ENCODE data around the gene ITGB2. TPM values are rescaled to one million over a fixed set of nuclear protein-coding genes. Genes with fewer than 3 reads are reported as not detected.

ITGB2 gene
- total RNA-seq, 6 experiments from 2014 or later, result 12.9 to 61.8 (median 36.6) TPM

DNA sequence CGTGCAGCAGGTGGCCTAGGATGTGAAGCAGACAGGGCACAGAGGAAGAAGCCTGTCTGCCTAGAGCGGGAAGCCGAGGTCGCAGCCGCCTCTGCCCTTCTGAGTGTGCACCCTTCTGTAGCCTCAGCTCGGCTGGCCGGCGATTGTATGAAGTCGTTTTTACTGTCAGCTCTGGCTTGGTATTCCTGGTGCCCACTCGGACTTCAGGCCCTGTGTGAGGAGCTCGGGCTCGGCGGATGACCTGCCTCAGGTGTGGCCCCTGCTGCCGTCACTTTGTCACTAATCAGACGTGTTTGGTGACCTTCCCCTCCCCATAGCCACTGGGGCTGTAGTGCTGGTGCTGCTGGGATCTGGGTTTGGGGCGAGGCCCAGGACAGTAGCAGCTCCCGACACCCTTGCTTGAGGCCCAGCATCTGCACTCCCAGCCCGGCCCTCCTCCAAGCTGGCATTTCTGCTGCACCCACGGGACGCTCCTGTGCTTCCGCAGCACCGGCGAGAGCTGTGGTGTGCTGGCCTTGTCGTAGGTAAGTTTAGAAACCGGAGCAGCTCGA is 37.3 kb upstream of the ITGB2 start:
- WGBS (ENCODE audit: insufficient coverage, low coverage, low lambda C conversion rate, missing lambda C conversion rate), result 95% methylated on average over 4 of the region's 26 CpGs
- H3K27ac ChIP-seq, result peak overlapping the region in 2 of 3 donors; percentile 59 to 60
- H3K36me3 ChIP-seq, result no peaks in the 10 kb centered on the region
- peaks cover 0 to 17% (median 4%) of the 10 kb centered on the region in 4 donors for H3K4me1 ChIP-seq
- no peak for ATAC-seq
- no peaks in the 10 kb centered on the region for H3K27me3 ChIP-seq
- no peak overlapping the region for H3K4me3 ChIP-seq
- no peaks in the 10 kb centered on the region for H3K9me3 ChIP-seq
- TF ChIP-seq POLR2A (IDR thresholded peaks at IDR 0.05), result no peak
- DNase-seq, result peak in 1 of 3 donors; percentile 56
- intact Hi-C loops (cut with DNase I), result no loop called here

DNA sequence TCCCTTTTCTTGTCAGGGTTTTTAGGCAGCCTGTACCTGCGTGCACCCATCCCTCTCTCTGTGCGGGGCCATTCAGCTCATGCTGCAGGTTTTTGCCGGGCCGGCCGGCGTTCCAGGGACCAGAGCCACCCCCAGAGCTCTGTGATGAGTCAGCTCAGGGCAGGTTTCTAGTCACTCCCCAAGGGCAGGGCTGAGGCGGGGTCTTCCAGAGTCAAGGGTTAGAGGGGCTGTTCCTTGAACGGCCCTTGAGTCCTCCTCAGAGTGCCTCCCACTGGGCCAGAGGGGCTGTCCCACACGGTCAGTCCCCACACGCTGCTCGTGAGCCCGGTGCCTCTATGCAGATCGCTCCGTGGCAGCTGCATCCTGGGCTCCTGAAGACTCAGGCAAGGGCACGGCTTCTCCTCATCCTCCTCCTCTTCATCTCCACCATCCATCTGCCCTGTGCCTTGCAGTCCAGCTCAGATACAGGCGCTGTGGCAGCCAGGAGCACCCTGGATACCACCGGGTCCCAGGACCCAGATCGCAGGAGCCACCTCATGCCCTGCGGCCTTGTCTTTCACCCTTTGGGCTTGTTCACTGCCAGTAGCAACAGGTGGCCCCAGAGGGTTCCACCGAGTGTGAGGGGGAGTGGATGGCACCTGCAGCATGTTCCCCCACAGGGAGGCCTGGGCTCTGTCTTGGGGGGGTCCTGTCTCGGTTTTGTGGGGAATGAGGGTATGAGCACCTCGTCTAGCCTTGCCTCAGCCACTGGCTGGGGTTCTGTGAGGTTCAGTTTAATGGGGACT is 36.5 kb upstream of the ITGB2 start:
- 80% methylated on average over 1 of the region's 22 CpGs for WGBS (ENCODE audit: insufficient coverage, low coverage, low lambda C conversion rate, missing lambda C conversion rate)
- ATAC-seq (no peak), DNase-seq (peak in 1 of 3 donors; percentile 47)
- no peak overlapping the region for H3K27ac ChIP-seq
- intact Hi-C loops (cut with DNase I), result no loop called here
- H3K9me3 ChIP-seq, result no peaks in the 10 kb centered on the region
- H3K36me3 ChIP-seq, result no peaks in the 10 kb centered on the region
- TF ChIP-seq POLR2A (IDR thresholded peaks at IDR 0.05), result no peak
- TF ChIP-seq, protein P1, sequence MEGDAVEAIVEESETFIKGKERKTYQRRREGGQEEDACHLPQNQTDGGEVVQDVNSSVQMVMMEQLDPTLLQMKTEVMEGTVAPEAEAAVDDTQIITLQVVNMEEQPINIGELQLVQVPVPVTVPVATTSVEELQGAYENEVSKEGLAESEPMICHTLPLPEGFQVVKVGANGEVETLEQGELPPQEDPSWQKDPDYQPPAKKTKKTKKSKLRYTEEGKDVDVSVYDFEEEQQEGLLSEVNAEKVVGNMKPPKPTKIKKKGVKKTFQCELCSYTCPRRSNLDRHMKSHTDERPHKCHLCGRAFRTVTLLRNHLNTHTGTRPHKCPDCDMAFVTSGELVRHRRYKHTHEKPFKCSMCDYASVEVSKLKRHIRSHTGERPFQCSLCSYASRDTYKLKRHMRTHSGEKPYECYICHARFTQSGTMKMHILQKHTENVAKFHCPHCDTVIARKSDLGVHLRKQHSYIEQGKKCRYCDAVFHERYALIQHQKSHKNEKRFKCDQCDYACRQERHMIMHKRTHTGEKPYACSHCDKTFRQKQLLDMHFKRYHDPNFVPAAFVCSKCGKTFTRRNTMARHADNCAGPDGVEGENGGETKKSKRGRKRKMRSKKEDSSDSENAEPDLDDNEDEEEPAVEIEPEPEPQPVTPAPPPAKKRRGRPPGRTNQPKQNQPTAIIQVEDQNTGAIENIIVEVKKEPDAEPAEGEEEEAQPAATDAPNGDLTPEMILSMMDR (IDR thresholded peaks at IDR 0.05), result no peak
- H3K27me3 ChIP-seq, result no peaks in the 10 kb centered on the region
- H3K4me1 ChIP-seq, result peaks cover 0 to 17% (median 4%) of the 10 kb centered on the region in 4 donors
- H3K4me3 ChIP-seq, result no peak overlapping the region

DNA sequence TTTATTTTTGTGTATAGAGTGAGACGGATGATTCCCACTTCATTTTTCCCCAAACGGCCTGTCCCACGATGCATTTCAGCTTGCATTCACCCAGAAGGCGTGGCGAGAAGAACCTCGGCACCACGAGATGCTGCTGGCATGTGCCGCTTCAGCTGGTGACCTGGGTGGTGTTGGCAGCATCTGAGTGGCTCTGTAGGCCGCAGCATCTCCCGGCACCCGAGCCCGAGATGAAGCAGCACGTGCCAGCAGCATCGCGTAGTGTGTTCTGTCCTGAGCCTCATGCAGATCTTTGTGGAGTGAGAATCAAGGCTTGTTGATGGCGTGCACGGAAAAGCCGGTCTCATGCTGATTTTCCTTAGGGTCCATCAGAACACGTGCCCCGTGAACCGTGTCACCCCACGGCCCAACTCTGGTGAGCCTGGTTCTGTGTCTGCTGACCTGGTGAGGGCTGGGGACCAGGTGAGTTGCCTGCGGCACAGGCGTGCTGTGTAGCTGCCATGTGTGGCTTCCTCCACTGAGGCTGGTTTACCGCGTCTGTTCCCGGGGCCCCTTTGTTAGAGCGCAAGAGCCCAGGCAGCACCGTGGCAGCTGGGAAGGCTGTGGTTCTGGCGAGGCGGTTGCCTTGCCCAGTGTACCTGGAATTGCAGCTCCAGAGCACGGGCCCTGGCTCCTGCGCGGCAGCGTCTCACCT is 35.8 kb upstream of the ITGB2 start:
- Histone ChIP-seq H3K9me3 (no peaks in the 10 kb centered on the region), H3K4me1 (peaks cover 0 to 17% (median 4%) of the 10 kb centered on the region in 4 donors), H3K4me3 (no peak overlapping the region), H3K27ac (no peak overlapping the region), H3K36me3 (no peaks in the 10 kb centered on the region), H3K27me3 (no peaks in the 10 kb centered on the region)
- WGBS (ENCODE audit: insufficient coverage, low coverage, low lambda C conversion rate, missing lambda C conversion rate), result 88% methylated on average over 12 of the region's 35 CpGs
- ATAC-seq, result no peak
- DNase-seq, result no peak
- TF ChIP-seq POLR2A (IDR thresholded peaks at IDR 0.05), result no peak
- TF ChIP-seq, protein P1 (IDR thresholded peaks at IDR 0.05), result no peak
- intact Hi-C loops (cut with DNase I), result no loop called here

- no peak for TF ChIP-seq POLR2A (IDR thresholded peaks at IDR 0.05)
- TF ChIP-seq, protein P1 (IDR thresholded peaks at IDR 0.05), result no peak
- intact Hi-C loops (cut with DNase I), result no loop called here
- ATAC-seq (no peak), DNase-seq (no peak)
- no peaks in the 10 kb centered on the region for H3K27me3 ChIP-seq
- no peaks in the 10 kb centered on the region for H3K9me3 ChIP-seq
- H3K27ac ChIP-seq, result no peak overlapping the region
- WGBS (ENCODE audit: insufficient coverage, low coverage, low lambda C conversion rate, missing lambda C conversion rate), result 88% methylated on average over 12 of the region's 16 CpGs
- H3K36me3 ChIP-seq, result no peaks in the 10 kb centered on the region
- peaks cover 0 to 17% (median 4%) of the 10 kb centered on the region in 4 donors for H3K4me1 ChIP-seq
- H3K4me3 ChIP-seq, result no peak overlapping the region
Measured at GRCh38 chr21:44955798-44956175, 35.1 kb upstream of the ITGB2 start.
